ENCODE measurements around the gene BTNL3. TPM values are rescaled to one million over a fixed set of nuclear protein-coding genes. Genes with fewer than 3 reads are reported as not detected.

The BTNL3 gene
- total and polyA plus RNA-seq, 9 of the 15 experiments (the other 6 are each of a cell fraction or from before 2014, with no cell fraction given), result 0.03 to 0.44 (median 0.04) TPM; not detected in 4

- TF ChIP-seq, protein P1, sequence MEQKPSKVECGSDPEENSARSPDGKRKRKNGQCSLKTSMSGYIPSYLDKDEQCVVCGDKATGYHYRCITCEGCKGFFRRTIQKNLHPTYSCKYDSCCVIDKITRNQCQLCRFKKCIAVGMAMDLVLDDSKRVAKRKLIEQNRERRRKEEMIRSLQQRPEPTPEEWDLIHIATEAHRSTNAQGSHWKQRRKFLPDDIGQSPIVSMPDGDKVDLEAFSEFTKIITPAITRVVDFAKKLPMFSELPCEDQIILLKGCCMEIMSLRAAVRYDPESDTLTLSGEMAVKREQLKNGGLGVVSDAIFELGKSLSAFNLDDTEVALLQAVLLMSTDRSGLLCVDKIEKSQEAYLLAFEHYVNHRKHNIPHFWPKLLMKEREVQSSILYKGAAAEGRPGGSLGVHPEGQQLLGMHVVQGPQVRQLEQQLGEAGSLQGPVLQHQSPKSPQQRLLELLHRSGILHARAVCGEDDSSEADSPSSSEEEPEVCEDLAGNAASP (IDR thresholded peaks at IDR 0.05), result no peak
- TF ChIP-seq, protein P2, sequence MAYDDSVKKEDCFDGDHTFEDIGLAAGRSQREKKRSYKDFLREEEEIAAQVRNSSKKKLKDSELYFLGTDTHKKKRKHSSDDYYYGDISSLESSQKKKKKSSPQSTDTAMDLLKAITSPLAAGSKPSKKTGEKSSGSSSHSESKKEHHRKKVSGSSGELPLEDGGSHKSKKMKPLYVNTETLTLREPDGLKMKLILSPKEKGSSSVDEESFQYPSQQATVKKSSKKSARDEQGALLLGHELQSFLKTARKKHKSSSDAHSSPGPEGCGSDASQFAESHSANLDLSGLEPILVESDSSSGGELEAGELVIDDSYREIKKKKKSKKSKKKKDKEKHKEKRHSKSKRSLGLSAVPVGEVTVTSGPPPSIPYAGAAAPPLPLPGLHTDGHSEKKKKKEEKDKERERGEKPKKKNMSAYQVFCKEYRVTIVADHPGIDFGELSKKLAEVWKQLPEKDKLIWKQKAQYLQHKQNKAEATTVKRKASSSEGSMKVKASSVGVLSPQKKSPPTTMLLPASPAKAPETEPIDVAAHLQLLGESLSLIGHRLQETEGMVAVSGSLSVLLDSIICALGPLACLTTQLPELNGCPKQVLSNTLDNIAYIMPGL (CRISPR knock-in tag; IDR thresholded peaks at IDR 0.05), result no peak
- TF ChIP-seq ZFX (CRISPR knock-in tag; IDR thresholded peaks at IDR 0.05), result no peak
- no peak for TF ChIP-seq YBX1 (IDR thresholded peaks at IDR 0.05)
- TF ChIP-seq HMG20B (CRISPR knock-in tag; IDR thresholded peaks at IDR 0.05), result no peak
- no peak for TF ChIP-seq NELFE (IDR thresholded peaks at IDR 0.05; ENCODE audit: insufficient read depth, insufficient read length)
- TF ChIP-seq MBD2 (IDR thresholded peaks at IDR 0.05; ENCODE audit: borderline replicate concordance, low read depth), result no peak
- no peak for TF ChIP-seq ZNF644 (tag; IDR thresholded peaks at IDR 0.05; ENCODE audit: low read depth)
- TF ChIP-seq SMC3 (conservative IDR thresholded peaks at IDR 0.05; ENCODE audit: insufficient read depth, low read depth, low read length), result no peak
- TF ChIP-seq BCL6 (CRISPR knock-in tag; IDR thresholded peaks at IDR 0.05), result no peak
- no peak for TF ChIP-seq HEY1 (CRISPR knock-in tag; IDR thresholded peaks at IDR 0.05; ENCODE audit: borderline replicate concordance)
- TF ChIP-seq, protein P3, sequence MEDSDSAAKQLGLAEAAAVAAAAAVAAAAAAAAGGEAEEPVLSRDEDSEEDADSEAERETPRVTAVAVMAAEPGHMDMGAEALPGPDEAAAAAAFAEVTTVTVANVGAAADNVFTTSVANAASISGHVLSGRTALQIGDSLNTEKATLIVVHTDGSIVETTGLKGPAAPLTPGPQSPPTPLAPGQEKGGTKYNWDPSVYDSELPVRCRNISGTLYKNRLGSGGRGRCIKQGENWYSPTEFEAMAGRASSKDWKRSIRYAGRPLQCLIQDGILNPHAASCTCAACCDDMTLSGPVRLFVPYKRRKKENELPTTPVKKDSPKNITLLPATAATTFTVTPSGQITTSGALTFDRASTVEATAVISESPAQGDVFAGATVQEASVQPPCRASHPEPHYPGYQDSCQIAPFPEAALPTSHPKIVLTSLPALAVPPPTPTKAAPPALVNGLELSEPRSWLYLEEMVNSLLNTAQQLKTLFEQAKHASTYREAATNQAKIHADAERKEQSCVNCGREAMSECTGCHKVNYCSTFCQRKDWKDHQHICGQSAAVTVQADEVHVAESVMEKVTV (CRISPR knock-in tag; IDR thresholded peaks at IDR 0.05), result no peak
- TF ChIP-seq BRD9 (IDR thresholded peaks at IDR 0.05; ENCODE audit: low read depth, partially characterized antibody), result no peak
- no peak for TF ChIP-seq CHD4 (IDR thresholded peaks at IDR 0.05; ENCODE audit: insufficient read depth, insufficient replicate concordance, low read depth, low read length, poor library complexity, severe bottlenecking)
- no peak for TF ChIP-seq KDM5B (IDR thresholded peaks at IDR 0.05; ENCODE audit: insufficient replicate concordance, low read depth, low read length)
- no peak for TF ChIP-seq USF2 (CRISPR knock-in tag; IDR thresholded peaks at IDR 0.05)
- no peak for TF ChIP-seq TEAD2 (tag; IDR thresholded peaks at IDR 0.05)
- TF ChIP-seq ARHGAP35 (IDR thresholded peaks at IDR 0.05; ENCODE audit: partially characterized antibody), result no peak
- no peak for TF ChIP-seq PRPF4 (IDR thresholded peaks at IDR 0.05; ENCODE audit: insufficient read depth, low read depth, low read length, poor library complexity, severe bottlenecking)
- H3K27me3 ChIP-seq (ENCODE audit: control insufficient read depth in 2 of 2, insufficient read depth in 2 of 2, low read length in 2 of 2), result no peaks in the 10 kb centered on the region
- no CpG with 5 or more reads among the region's 5 CpGs for WGBS (ENCODE audit: insufficient coverage, low coverage, missing lambda C conversion rate)
- no TSS peak for BruUV-seq (replicated peaks)
- H4K20me1 ChIP-seq (replicated peaks; ENCODE audit: control insufficient read depth, insufficient read depth, low read length), result no peaks in the 10 kb centered on the region
- no peaks in the 10 kb centered on the region for H3K9me3 ChIP-seq (replicated peaks; ENCODE audit: control insufficient read depth, insufficient read depth, low read depth, low read length)
- ChIA-PET CTCF (ENCODE audit: low intra/inter-chr PET ratio) (no interaction called here), POLR2A (no interaction called here)
- H3K36me3 ChIP-seq (ENCODE audit: control insufficient read depth, insufficient read depth, low read length), result no peaks in the 10 kb centered on the region
- H3K4me1 ChIP-seq (replicated peaks in 1 of 2; ENCODE audit: control insufficient read depth in 2 of 2, insufficient read depth in 2 of 2, low read length in 2 of 2), result no peaks in the 10 kb centered on the region
- in situ Hi-C loops (cut with MboI) (no loop called here), intact Hi-C loops (cut with micrococcal nuclease) (no loop called here)
- H3K9me1 ChIP-seq (ENCODE audit: control insufficient read depth, insufficient read depth, low read length), result no peaks in the 10 kb centered on the region
- no peak overlapping the region for H3K27ac ChIP-seq (ENCODE audit: extremely low read depth, low read depth, low read length)
- FAIRE-seq (no peak), ATAC-seq (no peak), DNase-seq (ENCODE audit: extremely low read depth in 1 of 4, low spot score in 3 of 4) (no peak)
- H3K9ac ChIP-seq (ENCODE audit: insufficient read depth in 1 of 2, low read depth in 2 of 2, low read length in 2 of 2), result no peak overlapping the region
- H3K4me2 ChIP-seq (ENCODE audit: insufficient read depth, low read length), result no peak overlapping the region
- no peak overlapping the region for H3K4me3 ChIP-seq
- H3K79me2 ChIP-seq (ENCODE audit: control insufficient read depth, insufficient read depth, low read length), result no peaks in the 10 kb centered on the region
- no peak overlapping the region for H2AFZ ChIP-seq (ENCODE audit: low read depth, low read length)
Observed at GRCh38 chr5:180990882-180991242, 2.2 kb downstream of the BTNL3 start.
